Stimulated activated effector memory CD8-positive, alpha-beta T cell treated with anti-CD3 and anti-CD28 coated beads, Interleukin-12 subunit alpha, Interleukin-12 subunit beta, amount 100 ng/mL, for 72 hours (primary cell): ENCODE data around the gene DGKQ.

Experiments used
- ATAC-seq: fragments of 150-1000 bp; cut with Tn5 transposase; 2 replicates; pipeline ENCODE4 v1.10.0; 2021
- DNase-seq, 2 donors: peaks; one replicate each; pipeline ENCODE4 v3.0.0; 2021 to 2022; ENCODE audit warnings: low spot score in 2 of 2
- H3K27ac Mint-ChIP-seq: one replicate; pipeline ENCODE4 v1.8.0; 2022; ENCODE audit warnings: mild to moderate bottlenecking, mixed read lengths
- H3K36me3 Mint-ChIP-seq: one replicate; pipeline ENCODE4 v1.8.0; 2022; ENCODE audit warnings: mild to moderate bottlenecking, mixed read lengths
- H3K4me1 Mint-ChIP-seq: one replicate; pipeline ENCODE4 v1.8.0; 2022; ENCODE audit warnings: mixed read lengths
- H3K4me3 Mint-ChIP-seq: one replicate; pipeline ENCODE4 v1.8.0; 2022; ENCODE audit warnings: mild to moderate bottlenecking, mixed read lengths
- H3K9me3 Mint-ChIP-seq: one replicate; pipeline ENCODE4 v1.8.0; 2022; ENCODE audit warnings: mixed read lengths

The DGKQ gene

GRCh38 chr4:1013225-1014073 is 40.1 kb upstream of the DGKQ start:
- no peak overlapping the region for H3K27ac Mint-ChIP-seq

DNA sequence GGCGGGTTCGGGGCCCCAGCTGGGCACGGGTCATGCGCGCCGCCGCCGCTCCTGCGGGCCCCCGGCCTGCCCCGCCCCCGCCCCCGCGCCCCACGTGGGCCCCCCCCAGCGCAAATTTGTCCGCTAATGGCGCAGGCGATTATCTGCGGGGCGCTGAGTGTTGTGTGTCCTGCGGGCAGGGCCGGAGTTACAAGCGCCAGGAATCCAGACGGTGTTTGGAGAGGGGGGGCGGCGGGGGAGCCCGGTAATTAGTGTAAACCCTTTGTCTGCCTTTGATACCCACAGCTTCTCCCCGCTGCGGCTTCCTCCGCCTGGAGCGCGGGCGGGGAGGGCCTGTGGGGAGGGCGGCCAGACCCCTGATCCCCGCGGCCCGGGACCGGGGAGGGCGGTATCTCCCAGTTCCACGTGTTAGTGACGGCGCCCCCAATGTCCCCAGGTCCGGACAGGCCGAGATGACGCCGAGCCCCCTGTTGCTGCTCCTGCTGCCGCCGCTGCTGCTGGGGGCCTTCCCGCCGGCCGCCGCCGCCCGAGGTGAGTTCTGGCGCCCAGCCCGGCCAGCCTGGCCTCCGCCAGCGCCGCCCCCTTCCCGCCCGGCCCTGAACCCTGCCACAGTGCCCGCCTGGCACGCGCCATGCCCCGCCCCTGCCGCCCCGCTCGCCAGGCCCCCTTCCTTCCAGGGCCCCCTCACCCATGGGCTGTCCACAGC is 38.8 kb upstream of the DGKQ start:
- H3K4me1 Mint-ChIP-seq, result peaks cover 16% of the 10 kb centered on the region
- H3K4me3 Mint-ChIP-seq, result peak overlapping the region; percentile 47
- peaks cover 7% of the 10 kb centered on the region for H3K36me3 Mint-ChIP-seq
- ATAC-seq (no peak), DNase-seq (no peak)
- H3K27ac Mint-ChIP-seq, result no peak overlapping the region
- no peaks in the 10 kb centered on the region for H3K9me3 Mint-ChIP-seq

More at GRCh38 chr4:1013225-1014073, 40.1 kb upstream of the DGKQ start:
- Mint-ChIP-seq H3K4me1 (peaks cover 22% of the 10 kb centered on the region), H3K4me3 (peak overlapping the region; percentile 47), H3K9me3 (no peaks in the 10 kb centered on the region), H3K36me3 (peaks cover 7% of the 10 kb centered on the region)
- DNase-seq, result no peak
- ATAC-seq, result no peak

- H3K36me3 Mint-ChIP-seq, result peaks cover 7% of the 10 kb centered on the region
- H3K27ac Mint-ChIP-seq, result no peak overlapping the region
- no peak for DNase-seq
- peak overlapping the region; percentile 47 for H3K4me3 Mint-ChIP-seq
- no peaks in the 10 kb centered on the region for H3K9me3 Mint-ChIP-seq
- H3K4me1 Mint-ChIP-seq, result peaks cover 16% of the 10 kb centered on the region
- ATAC-seq, result no peak
Measured at GRCh38 chr4:1011666-1012033, 38.3 kb upstream of the DGKQ start.

- Mint-ChIP-seq H3K4me1 (peaks cover 16% of the 10 kb centered on the region), H3K27ac (peak within 1 kb of the TSS; percentile 90), H3K9me3 (no peaks in the 10 kb centered on the region), H3K36me3 (peaks cover 7% of the 10 kb centered on the region), H3K4me3 (peak within 1 kb of the TSS; percentile 89)
- peak; percentile 86 to 91 for DNase-seq
- peak; percentile 56 for ATAC-seq
Measured at GRCh38 chr4:1011022-1011665, 37.8 kb upstream of the DGKQ start, which contains the start of gene FGFRL1. FGFRL1 (plus strand) TSS chr4:1011626; CDS start chr4:1012486, 860 bp downstream.

DNA sequence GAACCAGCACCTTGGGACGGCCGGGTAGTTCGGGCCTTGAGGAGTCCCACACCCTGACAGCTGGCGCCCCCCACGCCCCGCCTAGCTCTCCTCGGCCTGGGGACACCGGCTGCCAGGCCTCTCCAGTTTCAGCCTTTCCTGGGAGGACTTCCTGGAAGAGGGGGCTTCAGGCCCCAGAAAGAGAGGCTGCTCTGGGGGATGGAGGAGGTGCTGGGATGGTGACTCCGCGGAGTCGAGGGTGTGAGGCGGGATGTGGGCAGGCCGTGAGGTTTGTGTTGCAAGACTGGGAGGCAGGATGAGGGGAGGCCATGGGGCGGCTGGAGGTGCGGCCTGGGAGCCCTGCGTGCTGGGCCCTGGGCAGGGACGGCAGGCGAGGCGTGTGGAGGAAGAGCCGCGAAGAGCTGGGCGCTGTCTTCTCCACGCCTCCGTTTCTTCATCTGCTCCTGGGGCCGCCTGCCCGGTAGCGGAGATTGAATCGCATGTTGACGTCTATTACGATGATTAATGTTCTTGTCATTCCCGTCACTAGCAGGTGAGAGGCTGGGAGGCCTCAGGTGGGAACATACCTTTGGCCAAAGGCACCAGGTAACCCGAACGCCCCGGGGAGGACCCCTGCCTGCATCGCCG is 37.1 kb upstream of the DGKQ start:
- H3K4me1 Mint-ChIP-seq, result peaks cover 16% of the 10 kb centered on the region
- H3K36me3 Mint-ChIP-seq, result peaks cover 7% of the 10 kb centered on the region
- H3K4me3 Mint-ChIP-seq, result peak overlapping the region; percentile 89
- peak overlapping the region; percentile 90 for H3K27ac Mint-ChIP-seq
- peak; percentile 75 for ATAC-seq
- no peaks in the 10 kb centered on the region for H3K9me3 Mint-ChIP-seq
- peak; percentile 55 to 88 for DNase-seq

DNA sequence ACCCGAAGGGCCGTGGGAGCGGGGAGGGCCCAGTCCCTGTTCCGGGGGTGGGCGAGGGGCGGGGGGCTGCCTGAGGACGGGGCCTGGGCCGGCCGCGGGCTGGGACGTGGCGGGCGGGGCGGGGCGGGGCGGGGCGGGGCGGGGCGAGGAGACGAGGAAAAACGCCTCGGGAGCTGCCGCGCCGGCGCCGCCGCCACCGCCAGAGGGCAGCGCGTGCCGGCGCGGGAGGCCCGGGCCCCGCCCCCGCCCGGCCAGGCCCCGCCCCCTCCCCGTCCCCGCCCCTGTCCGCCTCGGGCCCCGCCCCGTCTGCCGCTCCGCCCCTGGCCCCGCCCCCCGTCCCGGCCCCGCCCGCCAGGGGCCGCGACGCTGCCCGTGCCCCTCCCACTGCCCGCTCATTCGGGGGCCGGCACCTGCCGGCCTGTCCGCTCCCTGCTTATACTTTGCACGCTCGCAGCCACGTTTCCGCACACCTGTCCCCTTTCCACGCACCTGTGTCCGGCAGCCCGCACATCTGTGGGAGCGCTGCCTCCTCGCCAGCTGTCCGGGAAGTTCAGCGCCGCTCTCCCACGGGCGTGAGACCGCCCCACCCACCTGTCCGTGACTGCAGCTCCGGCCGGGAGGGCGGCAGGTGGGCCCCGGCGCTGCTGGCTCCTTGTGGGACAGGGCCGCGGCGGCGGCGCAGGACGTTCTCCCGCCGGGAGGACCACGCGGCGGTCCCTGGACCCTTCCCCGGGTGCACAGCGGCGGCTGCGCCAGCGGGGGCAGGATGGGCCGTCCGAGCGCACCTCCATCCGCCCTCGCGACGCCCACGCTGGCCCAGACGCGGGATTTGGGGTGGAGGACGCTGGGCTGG is 36.4 kb upstream of the DGKQ start:
- H3K27ac Mint-ChIP-seq, result peak overlapping the region; percentile 90
- peaks cover 7% of the 10 kb centered on the region for H3K36me3 Mint-ChIP-seq
- peak; percentile 75 to 85 for DNase-seq
- H3K4me1 Mint-ChIP-seq, result peaks cover 16% of the 10 kb centered on the region
- H3K9me3 Mint-ChIP-seq, result no peaks in the 10 kb centered on the region
- peak; percentile 43 for ATAC-seq
- peak overlapping the region; percentile 89 for H3K4me3 Mint-ChIP-seq

GRCh38 chr4:1008840-1009541 is 35.6 kb upstream of the DGKQ start:
- H3K4me1 Mint-ChIP-seq, result peaks cover 16% of the 10 kb centered on the region
- peak; percentile 41 to 79 for DNase-seq
- peak; percentile 3 for ATAC-seq
- peaks cover 7% of the 10 kb centered on the region for H3K36me3 Mint-ChIP-seq
- peak overlapping the region; percentile 89 for H3K4me3 Mint-ChIP-seq
- H3K9me3 Mint-ChIP-seq, result no peaks in the 10 kb centered on the region
- peak overlapping the region; percentile 83 for H3K27ac Mint-ChIP-seq

- DNase-seq (no peak), ATAC-seq (no peak)
- Mint-ChIP-seq H3K4me1 (peaks cover 16% of the 10 kb centered on the region), H3K9me3 (no peaks in the 10 kb centered on the region), H3K36me3 (peaks cover 7% of the 10 kb centered on the region), H3K27ac (no peak overlapping the region), H3K4me3 (no peak overlapping the region)
Measured at GRCh38 chr4:1006856-1007255, 33.5 kb upstream of the DGKQ start.

- H3K4me1 Mint-ChIP-seq, result peaks cover 9% of the 10 kb centered on the region
- no peak overlapping the region for H3K4me3 Mint-ChIP-seq
- H3K36me3 Mint-ChIP-seq, result no peaks in the 10 kb centered on the region
- no peak for ATAC-seq
- DNase-seq, result no peak
- H3K9me3 Mint-ChIP-seq, result no peaks in the 10 kb centered on the region
- H3K27ac Mint-ChIP-seq, result no peak overlapping the region
Measured at GRCh38 chr4:1004557-1005485, 31.5 kb upstream of the DGKQ start.

GRCh38 chr4:1004071-1004418 is 30.7 kb upstream of the DGKQ start:
- Mint-ChIP-seq H3K9me3 (no peaks in the 10 kb centered on the region), H3K27ac (no peak overlapping the region), H3K4me1 (peaks cover 6% of the 10 kb centered on the region), H3K4me3 (no peak overlapping the region), H3K36me3 (no peaks in the 10 kb centered on the region)
- DNase-seq, result no peak
- no peak for ATAC-seq

GRCh38 chr4:1003271-1004070 is 30.1 kb upstream of the DGKQ start:
- H3K36me3 Mint-ChIP-seq, result no peaks in the 10 kb centered on the region
- DNase-seq, result no peak
- no peaks in the 10 kb centered on the region for H3K9me3 Mint-ChIP-seq
- H3K4me1 Mint-ChIP-seq, result peaks cover under 1% of the 10 kb centered on the region
- no peak for ATAC-seq
- no peak overlapping the region for H3K4me3 Mint-ChIP-seq
- H3K27ac Mint-ChIP-seq, result no peak overlapping the region

- no peak for DNase-seq
- H3K36me3 Mint-ChIP-seq, result no peaks in the 10 kb centered on the region
- ATAC-seq, result no peak
Measured at GRCh38 chr4:1002631-1003251, 29.4 kb upstream of the DGKQ start.

More at GRCh38 chr4:1002631-1003251, 29.4 kb upstream of the DGKQ start:
- H3K27ac Mint-ChIP-seq, result no peak overlapping the region
- H3K4me3 Mint-ChIP-seq, result no peak overlapping the region
- no peaks in the 10 kb centered on the region for H3K9me3 Mint-ChIP-seq
- no peaks in the 10 kb centered on the region for H3K4me1 Mint-ChIP-seq
